ENCODE results near the gene ANKRD16. TPM values are rescaled to one million over a fixed set of nuclear protein-coding genes. Genes with fewer than 3 reads are reported as not detected.

Gene ANKRD16
- total and polyA plus RNA-seq, 2 of the 8 experiments (the other 6 are each of a cell fraction or from before 2014, with no cell fraction given): 8.2 to 12.7 TPM

DNA sequence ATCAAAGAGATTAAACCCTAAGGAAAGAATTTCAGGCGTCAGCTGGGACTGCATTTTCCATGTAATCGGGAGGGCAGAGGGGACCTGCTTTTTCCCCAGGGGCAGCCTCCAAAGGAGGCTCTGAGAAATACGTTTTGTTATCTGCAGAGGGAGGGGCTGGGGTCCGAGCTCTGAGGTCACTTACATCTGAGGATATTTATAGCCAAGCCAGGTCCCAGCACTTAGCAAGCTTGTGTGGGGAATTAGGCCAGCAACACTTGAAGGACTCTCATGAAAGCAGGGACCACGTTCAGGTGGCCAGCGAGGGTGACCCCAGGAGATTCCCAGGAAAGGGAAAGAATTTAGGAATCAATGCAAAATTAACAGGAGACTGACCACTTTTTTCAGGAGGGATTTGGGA is 55.9 kb downstream of the ANKRD16 start:
- 84% methylated on average over 6 of the region's 6 CpGs; no CpG with 5 or more reads in 1 of the 2 experiments for WGBS, 2 experiments (ENCODE audit: extremely low coverage in 1 of 2, insufficient coverage in 1 of 2, insufficient read length in 1 of 2, insufficient replicate concordance in 2 of 2, low coverage in 1 of 2, low lambda C conversion rate in 2 of 2, missing lambda C conversion rate in 1 of 2)
- no peak overlapping the region for H4K8ac ChIP-seq (ENCODE audit: extremely low read depth, insufficient read depth, low read length)
- no peaks in the 10 kb centered on the region for H3K79me1 ChIP-seq (ENCODE audit: low read depth, low read length)
- no peak overlapping the region for H4K91ac ChIP-seq (replicated peaks; ENCODE audit: insufficient read length, low read length)
- no peak overlapping the region for H3K56ac ChIP-seq (replicated peaks; ENCODE audit: insufficient read length, low read depth, low read length)
- no peaks in the 10 kb centered on the region for H3K23me2 ChIP-seq (ENCODE audit: low read depth, low read length)
- no peak overlapping the region for H2AFZ ChIP-seq (ENCODE audit: low read length)
- no peak overlapping the region for H2BK5ac ChIP-seq (ENCODE audit: low read depth, low read length)
- H3K27ac ChIP-seq (ENCODE audit: low read depth, low read length): no peak overlapping the region
- no peaks in the 10 kb centered on the region for H3K36me3 ChIP-seq (ENCODE audit: control insufficient read depth in 2 of 4, insufficient read depth in 4 of 4, low read length in 3 of 4)
- H3K9ac ChIP-seq (replicated peaks in 1 of 4; ENCODE audit: extremely low read depth in 1 of 4, low read depth in 3 of 4, low read length in 3 of 4): no peak overlapping the region
- no peaks in the 10 kb centered on the region for H3K79me2 ChIP-seq (ENCODE audit: control insufficient read depth in 1 of 2, insufficient read depth in 2 of 2, low read length in 2 of 2)
- H3K4me1 ChIP-seq (replicated peaks in 1 of 4; ENCODE audit: control insufficient read depth in 3 of 4, insufficient read depth in 4 of 4, low read length in 3 of 4): peaks cover 0 to 2% (median 0%) of the 10 kb centered on the region in 4 experiments; a peak in 1 of 7 replicates
- no peak overlapping the region for H3K14ac ChIP-seq (ENCODE audit: insufficient read length)
- no peak overlapping the region for H3K18ac ChIP-seq (ENCODE audit: extremely low read depth, low read length)
- no peak overlapping the region for H2BK12ac ChIP-seq (ENCODE audit: low read depth, low read length)
- ChIA-PET CTCF (ENCODE audit: partially characterized antibody) (no interaction called here), POLR2A (ENCODE audit: partially characterized antibody) (interaction anchor here (2.2 kb wide), 1 partner anchor 20 kb away, joined by 9 read pairs; the partner anchor contains the start of gene GDI2)
- H2BK120ac ChIP-seq (replicated peaks; ENCODE audit: low read depth, low read length): no peak overlapping the region
- H2BK15ac ChIP-seq (ENCODE audit: low read length): no peak overlapping the region
- no peak overlapping the region for H3K23ac ChIP-seq (ENCODE audit: insufficient read length)
- H3K27me3 ChIP-seq (replicated peaks in 1 of 4; ENCODE audit: control insufficient read depth in 3 of 4, extremely low read depth in 1 of 4, insufficient read depth in 3 of 4, low read length in 3 of 4): no peaks in the 10 kb centered on the region
- H3K4me3 ChIP-seq (ENCODE audit: extremely low read depth in 1 of 4, insufficient read depth in 2 of 4, low read depth in 3 of 4, low read length in 4 of 4): no peak overlapping the region
- FAIRE-seq (no peak), DNase-seq (ENCODE audit: low read depth in 1 of 2, low spot score in 2 of 2) (no peak)
- no peak overlapping the region for H3K4me2 ChIP-seq (ENCODE audit: insufficient read depth in 1 of 2, low read depth in 2 of 2, low read length in 2 of 2)
- H2BK20ac ChIP-seq (ENCODE audit: low read length): no peak overlapping the region
- H3K4ac ChIP-seq (replicated peaks; ENCODE audit: insufficient read length, low read depth, low read length): no peak overlapping the region
- no peak overlapping the region for H4K5ac ChIP-seq (ENCODE audit: insufficient read length, low read depth, low read length)
- no peak overlapping the region for H2AK5ac ChIP-seq (ENCODE audit: low read depth, low read length)
- no peaks in the 10 kb centered on the region for H4K20me1 ChIP-seq (replicated peaks in 1 of 2; ENCODE audit: control insufficient read depth in 1 of 2, insufficient read depth in 2 of 2, low read length in 2 of 2)
- H3K9me3 ChIP-seq (ENCODE audit: insufficient read depth in 2 of 2, low read depth in 1 of 2, low read length in 1 of 2): no peaks in the 10 kb centered on the region
